ENCODE results near the gene IL1A. TPM values are rescaled to one million over a fixed set of nuclear protein-coding genes. Genes with fewer than 3 reads are reported as not detected.
A peak's percentile ranks its signal among the peaks of the same experiment; 100 is the strongest.

IL1A gene
- total RNA-seq, 1 donor from 2014 or later, result 1.9 TPM

DNA sequence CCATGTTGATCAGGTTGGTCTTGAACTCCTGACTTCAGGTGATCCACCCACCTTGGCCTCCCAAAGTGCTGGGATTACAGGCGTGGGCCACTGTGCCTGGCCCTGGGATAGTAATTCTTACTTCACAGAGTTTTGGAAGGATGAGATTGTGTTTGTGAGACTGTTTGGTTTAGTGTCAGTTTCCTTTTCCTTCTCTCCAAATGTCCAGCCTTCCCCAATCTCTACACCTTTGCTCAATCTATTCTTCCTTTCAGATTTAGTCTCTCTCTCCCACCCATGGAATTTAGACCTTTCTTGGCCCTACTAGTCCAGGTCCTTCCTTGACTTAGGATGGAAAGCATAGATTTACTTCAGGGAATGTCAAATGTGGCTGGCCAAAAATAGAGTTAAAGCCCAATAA, 12.2 kb upstream of the IL1A start:
- TF ChIP-seq, protein P1, sequence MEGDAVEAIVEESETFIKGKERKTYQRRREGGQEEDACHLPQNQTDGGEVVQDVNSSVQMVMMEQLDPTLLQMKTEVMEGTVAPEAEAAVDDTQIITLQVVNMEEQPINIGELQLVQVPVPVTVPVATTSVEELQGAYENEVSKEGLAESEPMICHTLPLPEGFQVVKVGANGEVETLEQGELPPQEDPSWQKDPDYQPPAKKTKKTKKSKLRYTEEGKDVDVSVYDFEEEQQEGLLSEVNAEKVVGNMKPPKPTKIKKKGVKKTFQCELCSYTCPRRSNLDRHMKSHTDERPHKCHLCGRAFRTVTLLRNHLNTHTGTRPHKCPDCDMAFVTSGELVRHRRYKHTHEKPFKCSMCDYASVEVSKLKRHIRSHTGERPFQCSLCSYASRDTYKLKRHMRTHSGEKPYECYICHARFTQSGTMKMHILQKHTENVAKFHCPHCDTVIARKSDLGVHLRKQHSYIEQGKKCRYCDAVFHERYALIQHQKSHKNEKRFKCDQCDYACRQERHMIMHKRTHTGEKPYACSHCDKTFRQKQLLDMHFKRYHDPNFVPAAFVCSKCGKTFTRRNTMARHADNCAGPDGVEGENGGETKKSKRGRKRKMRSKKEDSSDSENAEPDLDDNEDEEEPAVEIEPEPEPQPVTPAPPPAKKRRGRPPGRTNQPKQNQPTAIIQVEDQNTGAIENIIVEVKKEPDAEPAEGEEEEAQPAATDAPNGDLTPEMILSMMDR (IDR thresholded peaks at IDR 0.05), result no peak
- no peak for DNase-seq
- no peak for ATAC-seq
- H3K4me1 ChIP-seq, result peaks cover 12% of the 10 kb centered on the region
- H3K4me3 ChIP-seq, result no peak overlapping the region
- no peak overlapping the region for H3K27ac ChIP-seq
- H3K36me3 ChIP-seq, result no peaks in the 10 kb centered on the region
- H3K27me3 ChIP-seq, result no peaks in the 10 kb centered on the region
- intact Hi-C loops (cut with DNase I), result no loop called here
- H3K9me3 ChIP-seq, result no peaks in the 10 kb centered on the region

GRCh38 chr2:112795774-112796173, 11.5 kb upstream of the IL1A start:
- no peak for DNase-seq
- no peaks in the 10 kb centered on the region for H3K27me3 ChIP-seq
- intact Hi-C loops (cut with DNase I), result no loop called here
- no peaks in the 10 kb centered on the region for H3K36me3 ChIP-seq
- H3K27ac ChIP-seq, result no peak overlapping the region
- H3K9me3 ChIP-seq, result no peaks in the 10 kb centered on the region
- H3K4me1 ChIP-seq, result peaks cover 12% of the 10 kb centered on the region
- H3K4me3 ChIP-seq, result no peak overlapping the region
- no peak for ATAC-seq
- TF ChIP-seq, protein P1 (IDR thresholded peaks at IDR 0.05), result no peak

DNA sequence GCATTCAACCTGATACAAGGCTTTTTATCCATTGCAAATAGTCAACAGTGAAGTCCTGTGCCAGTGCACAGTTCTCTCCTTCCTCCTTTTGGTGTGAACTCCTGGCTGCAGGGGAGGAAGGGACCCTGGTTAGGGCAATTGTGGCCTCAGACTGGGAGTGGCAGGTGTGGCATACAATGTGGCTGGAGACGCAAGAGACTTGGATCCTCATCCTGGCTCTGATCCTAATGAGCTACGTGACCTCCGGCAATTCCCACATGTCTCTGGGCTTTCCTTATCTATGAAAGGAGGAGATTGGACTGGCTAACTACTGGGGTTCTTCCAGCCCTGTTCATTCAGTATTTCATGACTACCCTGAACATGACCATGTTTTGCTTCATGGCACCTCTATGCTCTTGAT, 10.5 kb upstream of the IL1A start:
- ATAC-seq, result peak; percentile 20
- Histone ChIP-seq H3K27ac (no peak overlapping the region), H3K36me3 (no peaks in the 10 kb centered on the region), H3K27me3 (no peaks in the 10 kb centered on the region), H3K9me3 (no peaks in the 10 kb centered on the region), H3K4me1 (peaks cover 12% of the 10 kb centered on the region), H3K4me3 (no peak overlapping the region)
- intact Hi-C loops (cut with DNase I), result no loop called here
- DNase-seq, result no peak
- TF ChIP-seq, protein P1 (IDR thresholded peaks at IDR 0.05), result no peak

- Histone ChIP-seq H3K27ac (peak overlapping the region; percentile 28), H3K4me1 (peaks cover 12% of the 10 kb centered on the region), H3K27me3 (no peaks in the 10 kb centered on the region), H3K9me3 (no peaks in the 10 kb centered on the region), H3K36me3 (no peaks in the 10 kb centered on the region), H3K4me3 (no peak overlapping the region)
- DNase-seq (no peak), ATAC-seq (peak; percentile 82)
- intact Hi-C loops (cut with DNase I), result no loop called here
- TF ChIP-seq, protein P1 (IDR thresholded peaks at IDR 0.05), result no peak
These were observed 9.9 kb upstream of the IL1A start for GRCh38 chr2:112794131-112794733.

- H3K4me1 ChIP-seq, result peaks cover 12% of the 10 kb centered on the region
- intact Hi-C loops (cut with DNase I), result no loop called here
- peak; percentile 73 for ATAC-seq
- no peaks in the 10 kb centered on the region for H3K36me3 ChIP-seq
- DNase-seq, result no peak
- H3K27ac ChIP-seq, result peak overlapping the region; percentile 28
- no peaks in the 10 kb centered on the region for H3K27me3 ChIP-seq
- no peaks in the 10 kb centered on the region for H3K9me3 ChIP-seq
- TF ChIP-seq, protein P1 (IDR thresholded peaks at IDR 0.05), result no peak
- H3K4me3 ChIP-seq, result no peak overlapping the region
These were observed 9.2 kb upstream of the IL1A start for GRCh38 chr2:112793449-112793978.
